HG02678 (cell line): ENCODE data around the gene COL13A1.

Experiments used
- ATAC-seq: cut with Tn5 transposase; IDR thresholded peaks from one replicate; pipeline ENCODE4 v1.9.1; 2021; ENCODE audit warnings: mild to moderate bottlenecking, moderate library complexity; ENCODE audit not compliant: unreplicated experiment

Gene COL13A1

DNA sequence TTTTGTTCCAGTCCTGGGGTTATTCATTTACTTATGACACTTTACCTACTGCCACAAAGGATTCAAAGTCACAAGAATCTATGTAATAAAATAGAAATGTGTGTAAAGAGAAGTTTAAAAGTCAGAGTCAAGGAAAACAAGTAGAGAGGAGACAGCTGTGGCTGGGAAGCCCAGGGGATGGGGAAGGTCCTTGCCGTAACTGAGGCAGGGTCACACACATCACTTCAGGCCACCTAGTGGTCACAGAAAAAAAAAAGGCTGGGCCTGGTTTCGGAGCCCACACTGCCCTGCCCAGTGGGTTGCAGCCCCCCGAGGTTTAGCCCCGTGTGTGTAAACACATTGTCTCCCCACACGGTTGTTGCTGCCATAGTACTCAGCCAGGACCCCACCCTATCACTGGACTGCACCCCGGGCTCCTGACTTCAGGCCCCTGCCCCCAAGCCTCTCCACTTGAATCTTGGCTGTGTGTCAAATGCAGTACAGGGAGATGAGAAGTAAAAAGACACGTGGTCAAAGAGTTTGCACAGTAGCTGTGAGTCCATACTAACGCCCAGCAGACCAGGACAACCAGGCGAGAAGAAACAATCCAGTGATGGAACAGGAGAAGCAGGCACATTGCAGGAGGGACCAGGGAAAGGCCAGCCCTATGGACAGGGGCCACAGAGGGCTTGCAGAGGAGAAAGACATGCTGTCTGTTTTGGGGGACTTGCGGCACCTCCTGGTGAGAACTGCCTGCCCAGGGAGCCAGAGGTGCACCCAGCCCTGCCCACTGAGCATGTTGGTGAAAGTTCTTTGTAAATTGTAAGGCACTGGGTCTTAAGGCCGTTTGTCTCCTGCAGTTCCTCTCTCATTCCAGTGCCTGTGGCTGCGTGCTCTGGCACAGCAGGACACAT, 159.5 kb downstream of the COL13A1 start:
- no peak for ATAC-seq

DNA sequence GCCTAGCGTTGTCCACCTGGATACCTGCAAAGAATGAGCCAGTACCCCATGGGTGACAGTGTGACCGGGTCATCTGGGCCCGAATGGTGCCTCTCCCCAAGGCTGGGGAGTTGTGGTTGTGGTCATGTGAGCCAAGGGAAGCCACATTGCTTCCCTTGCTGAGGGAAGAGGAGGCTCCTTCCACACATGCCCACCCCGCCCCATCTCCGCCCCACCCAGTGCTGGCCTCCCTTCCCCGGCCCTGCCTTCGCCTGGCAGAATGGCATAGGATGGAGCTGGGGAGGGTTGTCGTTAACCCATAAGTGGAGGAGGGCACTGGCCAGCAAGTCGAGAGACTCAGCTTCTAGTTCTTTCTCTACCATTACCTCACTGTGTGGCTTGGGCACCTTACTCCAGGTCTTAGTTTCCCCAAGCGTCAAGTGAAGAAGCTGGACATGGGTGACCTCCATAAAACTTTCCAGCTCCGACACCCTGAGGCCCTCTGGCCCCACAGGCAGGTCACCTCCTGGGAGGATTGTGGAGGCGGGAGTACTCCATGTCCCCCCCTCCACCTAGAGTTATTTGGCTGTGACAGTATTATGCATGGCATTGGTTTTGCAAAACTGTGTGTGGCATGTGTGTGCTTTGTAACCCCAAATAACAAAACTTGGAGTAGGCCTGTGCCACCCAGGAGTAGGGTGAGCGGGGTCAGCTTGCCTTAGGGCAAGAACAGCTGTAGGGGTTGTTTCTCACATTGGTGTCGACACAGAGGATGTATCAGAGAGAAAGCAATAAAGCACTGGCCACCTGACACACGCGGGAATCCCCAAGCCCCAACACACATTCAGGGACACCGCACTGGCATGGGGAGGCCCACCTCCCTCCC, 160.4 kb downstream of the COL13A1 start:
- no peak for ATAC-seq

DNA sequence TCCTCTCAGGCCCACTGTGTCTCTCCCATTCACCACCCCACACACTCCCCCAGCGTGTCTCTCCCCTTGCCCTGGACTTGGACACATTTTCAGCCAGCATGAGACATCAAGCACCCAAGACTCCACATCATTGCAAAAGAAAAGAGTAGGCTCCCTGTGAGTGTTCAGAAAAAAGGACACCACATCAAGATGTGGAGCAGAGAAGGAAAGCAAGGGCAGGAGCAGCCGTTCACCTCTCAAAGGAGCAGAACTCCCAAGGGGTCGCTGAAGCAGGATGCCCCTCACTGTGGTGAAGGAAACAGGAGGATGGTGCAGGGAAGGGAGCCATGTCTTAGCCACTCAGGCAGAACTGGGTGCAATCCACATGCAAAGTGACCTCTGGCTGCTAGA, 161.0 kb downstream of the COL13A1 start:
- no peak for ATAC-seq

- ATAC-seq, result no peak
Measured at GRCh38 chr10:69963178-69963834, 161.6 kb downstream of the COL13A1 start.

DNA sequence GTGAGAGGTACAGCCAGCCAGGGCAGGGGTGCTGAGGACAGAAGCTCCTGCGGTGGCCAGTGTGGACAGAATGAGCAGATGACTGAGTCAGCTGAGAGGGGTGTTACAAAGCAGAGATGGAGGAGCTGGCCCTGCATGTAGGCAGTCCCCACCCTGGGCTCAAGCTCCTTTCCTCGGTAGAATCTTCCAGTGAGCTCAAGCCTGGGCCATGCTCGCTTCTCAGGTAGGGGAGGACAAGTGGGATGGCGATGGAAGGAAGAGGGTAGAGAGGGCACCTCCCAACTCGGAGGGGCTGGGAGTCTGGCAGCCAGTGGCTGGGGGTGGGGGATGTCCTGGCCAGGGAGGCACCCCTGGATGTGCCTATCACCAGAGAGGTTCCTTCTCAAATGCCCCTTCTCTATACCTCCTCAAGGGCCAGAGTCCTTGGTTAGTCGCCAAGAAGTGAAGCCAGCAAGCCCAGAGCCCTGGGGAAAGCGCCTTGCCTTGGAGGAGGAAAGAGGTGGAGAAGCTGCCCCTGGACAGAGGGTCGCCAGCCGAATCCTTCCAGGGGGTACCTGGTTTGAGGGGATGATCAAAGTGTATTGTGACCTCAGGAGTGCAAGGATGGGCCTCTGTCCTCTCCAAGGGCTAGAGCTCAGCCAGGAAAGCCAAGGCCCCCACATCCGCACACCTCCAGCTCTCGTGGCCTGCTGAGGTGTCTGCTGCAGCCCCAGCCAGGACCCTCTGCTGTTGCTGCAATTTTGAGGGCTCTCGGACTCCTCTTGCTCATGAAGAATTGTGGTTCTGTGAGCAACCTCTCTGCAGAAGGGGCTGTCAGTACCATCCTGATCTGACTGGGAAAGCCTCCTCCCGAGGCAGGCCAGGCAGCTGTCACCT, 162.4 kb downstream of the COL13A1 start:
- no peak for ATAC-seq

- ATAC-seq, result no peak
Measured at GRCh38 chr10:69965086-69965485, 163.4 kb downstream of the COL13A1 start.

DNA sequence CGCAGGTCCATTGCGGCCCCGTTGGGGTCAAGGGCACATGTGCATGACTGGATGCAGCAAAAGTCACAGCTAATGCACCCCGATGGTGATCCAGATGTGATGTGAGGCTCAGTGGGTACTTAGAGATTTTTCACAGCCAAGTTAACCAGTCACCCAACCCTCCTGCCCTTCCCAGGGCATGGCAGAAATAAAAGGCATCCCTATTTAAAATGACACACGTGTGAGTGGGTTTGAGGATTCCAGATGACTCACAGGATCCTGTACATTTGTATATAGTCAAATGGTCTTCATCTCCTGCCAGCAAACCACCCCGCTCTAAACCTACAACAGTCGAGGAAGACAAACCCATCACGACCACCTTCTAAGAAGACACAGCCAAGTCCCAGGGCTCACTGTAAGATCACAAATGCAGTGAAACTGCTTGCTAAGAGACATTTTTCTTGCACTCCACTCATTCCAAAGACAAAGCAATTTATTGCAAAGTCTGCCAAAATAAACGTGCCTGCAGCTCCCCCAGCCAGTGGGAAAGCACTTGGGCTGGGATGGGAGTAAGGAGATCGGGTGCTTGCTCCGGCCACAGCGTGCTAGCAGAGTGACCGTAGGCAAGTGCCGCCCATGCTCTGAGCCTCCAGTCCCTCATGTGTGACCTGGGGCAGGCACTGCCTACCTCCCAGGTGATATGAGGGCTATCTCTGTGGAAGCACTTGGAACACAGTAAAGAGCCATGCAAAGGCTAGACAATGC, 164.4 kb downstream of the COL13A1 start:
- ATAC-seq, result no peak

DNA sequence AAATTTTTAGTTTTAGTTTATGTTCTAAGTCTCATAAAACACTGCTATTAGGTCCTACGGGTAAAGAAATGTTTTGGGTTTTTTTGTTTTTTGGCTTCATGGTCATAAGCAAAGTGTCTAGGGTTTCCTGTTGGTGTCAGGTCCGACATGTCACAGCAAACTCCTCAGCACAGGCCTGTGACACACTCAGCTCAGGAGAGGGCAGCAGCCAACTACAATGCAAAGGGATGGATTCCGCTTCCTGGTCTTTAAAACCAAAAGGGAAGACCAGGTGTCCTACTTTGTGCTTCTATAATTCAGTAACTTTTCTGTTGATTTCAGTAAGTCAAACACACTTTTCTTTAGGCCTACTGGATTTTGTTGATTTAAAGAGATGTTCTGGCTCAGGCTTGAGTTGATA, 167.1 kb downstream of the COL13A1 start:
- ATAC-seq, result no peak

DNA sequence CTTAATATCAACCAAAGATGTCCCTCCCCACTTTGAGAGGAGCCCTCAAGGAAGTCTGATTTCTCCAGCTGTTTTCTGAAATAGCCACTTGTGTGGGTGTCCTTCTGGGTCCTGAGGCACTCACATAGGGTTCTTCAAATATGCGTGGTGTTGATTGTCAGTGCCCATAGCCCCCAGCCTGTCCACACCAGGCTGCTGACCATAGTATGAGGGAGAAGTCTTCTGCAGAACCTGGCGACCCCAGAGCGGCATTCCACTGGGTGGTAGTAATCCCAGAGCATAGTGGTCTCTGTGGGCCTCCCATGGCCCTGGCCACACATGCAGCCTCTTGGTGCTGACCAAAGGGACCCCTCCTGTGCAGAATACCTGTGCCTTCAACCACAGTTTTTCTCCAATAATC, 168.3 kb downstream of the COL13A1 start:
- ATAC-seq, result no peak

DNA sequence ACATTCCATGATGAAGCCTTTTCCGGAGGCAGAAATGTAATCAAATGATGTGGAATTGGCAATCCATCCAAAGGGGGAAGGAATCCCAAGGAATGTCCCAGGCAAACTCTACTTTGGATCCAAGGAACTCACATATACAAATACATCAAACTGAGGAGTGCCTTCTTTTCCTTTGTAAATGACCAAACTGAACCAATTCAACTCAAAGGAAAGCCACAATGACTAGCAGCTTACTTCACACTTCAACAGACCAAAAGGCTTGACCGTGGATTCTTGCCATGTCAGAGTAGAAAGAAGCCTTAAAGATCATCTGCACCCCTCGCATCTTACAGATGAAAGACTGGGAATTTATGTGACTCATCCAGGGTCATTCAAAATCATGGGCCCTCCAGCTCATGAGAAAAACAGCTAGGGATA, 171.3 kb downstream of the COL13A1 start:
- ATAC-seq, result no peak

GRCh38 chr10:69973678-69974077, 172.0 kb downstream of the COL13A1 start:
- no peak for ATAC-seq

DNA sequence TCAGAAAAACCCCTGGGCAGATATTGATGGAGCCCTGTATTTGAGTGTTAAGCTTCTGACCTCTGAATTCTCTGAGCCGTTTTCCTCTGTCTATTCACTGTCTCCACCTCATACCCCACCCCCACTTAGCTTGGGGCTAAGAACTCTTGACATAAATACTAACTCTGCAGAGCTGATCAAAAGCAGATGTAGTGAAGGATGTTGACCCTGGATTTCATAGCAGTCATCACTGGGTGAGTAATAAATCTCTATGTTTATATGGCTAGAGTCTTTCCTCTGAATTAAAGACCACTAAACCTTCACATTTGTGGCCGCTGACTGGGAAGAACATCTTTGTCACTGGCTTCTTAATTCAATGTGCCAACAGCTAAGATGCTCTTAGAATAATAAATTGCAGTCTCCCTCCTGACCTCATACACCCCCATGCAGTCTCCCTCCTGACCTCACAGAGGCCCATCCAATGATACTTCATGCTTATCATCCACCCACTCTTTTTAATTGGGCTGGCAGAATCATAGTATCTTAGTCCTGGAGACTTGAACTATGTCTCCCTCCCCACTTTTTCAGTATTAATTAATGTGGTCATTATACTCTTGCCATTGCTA, 172.9 kb downstream of the COL13A1 start:
- ATAC-seq, result no peak

DNA sequence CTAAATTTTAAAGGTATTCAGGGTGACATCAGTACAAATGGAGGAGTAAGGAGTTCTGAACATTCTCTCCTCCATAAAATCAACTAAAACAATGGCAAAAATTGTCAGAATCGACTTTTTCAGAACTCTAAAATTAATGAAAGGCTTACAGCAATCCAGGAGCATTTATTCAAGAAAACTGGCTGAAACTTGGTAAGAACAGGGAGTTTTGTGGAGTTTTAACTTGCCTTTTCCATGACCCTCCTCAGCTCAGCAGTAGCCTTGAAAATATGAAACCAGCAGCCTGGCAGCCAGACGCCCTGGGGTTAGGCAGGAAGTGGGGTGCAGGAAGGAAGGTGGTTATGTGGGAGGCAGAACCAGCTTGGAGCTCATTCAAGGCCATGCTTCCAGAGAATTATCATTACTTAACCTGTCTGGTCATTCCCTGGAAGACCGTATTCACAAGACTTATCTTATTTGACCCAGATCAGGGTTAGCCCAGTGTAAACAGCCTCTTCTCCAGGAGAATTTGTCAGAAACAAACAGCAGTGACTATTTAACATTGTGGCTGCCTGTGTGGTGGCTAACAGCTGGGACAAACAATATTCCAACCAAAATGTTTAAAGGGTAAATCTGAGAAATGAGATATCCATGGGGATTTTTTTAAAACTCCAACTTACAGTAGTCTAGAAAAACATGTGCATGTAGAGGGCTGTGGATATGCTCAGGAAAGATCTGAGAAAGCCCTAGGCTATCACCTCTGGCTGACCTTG, 175.3 kb downstream of the COL13A1 start:
- no peak for ATAC-seq

GRCh38 chr10:69979174-69979573, 177.5 kb downstream of the COL13A1 start:
- ATAC-seq, result no peak

DNA sequence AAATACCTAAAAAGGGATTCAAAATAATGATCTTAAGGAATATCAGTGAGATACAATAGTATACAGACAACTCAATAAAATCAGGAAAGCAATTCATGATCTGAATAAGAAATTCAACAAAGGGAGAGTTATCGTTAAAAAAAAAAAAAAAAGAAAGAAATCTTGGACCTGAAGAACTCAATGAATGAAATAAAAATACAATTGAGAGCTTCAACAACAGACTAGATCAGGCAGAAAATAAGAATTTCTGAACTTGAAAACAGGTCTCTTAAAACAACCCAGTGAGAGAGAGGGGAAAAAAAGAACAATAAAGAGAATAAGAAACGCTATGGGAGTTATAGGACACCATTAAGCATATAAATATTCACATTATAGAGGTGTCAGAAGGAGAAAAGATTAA, 179.0 kb downstream of the COL13A1 start:
- ATAC-seq, result no peak

- ATAC-seq, result no peak
Measured at GRCh38 chr10:69988094-69988493, 186.4 kb downstream of the COL13A1 start.

DNA sequence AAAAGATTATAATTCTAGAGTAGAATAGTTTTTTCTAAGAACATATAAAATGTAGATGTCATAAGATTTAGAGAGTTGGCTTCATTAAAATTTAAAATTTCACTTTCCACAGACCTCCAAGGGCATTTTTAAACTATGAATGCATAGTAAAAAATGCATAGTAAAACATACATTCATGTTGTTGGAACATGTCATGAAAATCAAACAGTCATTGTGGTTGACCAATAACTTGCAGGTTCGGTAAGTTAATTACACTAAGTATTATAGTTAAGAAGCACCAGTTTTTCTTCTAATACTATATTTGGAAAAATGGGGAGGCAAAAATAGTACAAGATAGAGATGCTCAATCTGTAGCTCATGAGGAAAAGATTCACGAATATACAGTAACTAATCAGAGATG, 189.4 kb downstream of the COL13A1 start:
- no peak for ATAC-seq

- ATAC-seq, result no peak
Measured at GRCh38 chr10:69994262-69994661, 192.6 kb downstream of the COL13A1 start.

- ATAC-seq, result no peak
Measured at GRCh38 chr10:69996611-69997010, 194.9 kb downstream of the COL13A1 start.
